Choroid plexus epithelial cell (primary cell): ENCODE data around the gene MED27.

Experiments
- DNase-seq: peaks from one replicate; pipeline ENCODE4 v3.0.0-alpha.2; 2010; ENCODE audit warnings: low read depth
- H3K4me3 ChIP-seq: 2 replicates; pipeline ENCODE4 v1.5.1; 2011; ENCODE audit warnings: low read depth, mild to moderate bottlenecking, control low read depth, low read length, moderate library complexity
- TF ChIP-seq, protein P1 (sequence below): conservative IDR thresholded peaks from 2 replicates; pipeline ENCODE4 v1.5.1; 2011; ENCODE audit warnings: low read depth, mild to moderate bottlenecking, control low read depth, inconsistent platforms, low read length, moderate library complexity

The MED27 gene

DNA sequence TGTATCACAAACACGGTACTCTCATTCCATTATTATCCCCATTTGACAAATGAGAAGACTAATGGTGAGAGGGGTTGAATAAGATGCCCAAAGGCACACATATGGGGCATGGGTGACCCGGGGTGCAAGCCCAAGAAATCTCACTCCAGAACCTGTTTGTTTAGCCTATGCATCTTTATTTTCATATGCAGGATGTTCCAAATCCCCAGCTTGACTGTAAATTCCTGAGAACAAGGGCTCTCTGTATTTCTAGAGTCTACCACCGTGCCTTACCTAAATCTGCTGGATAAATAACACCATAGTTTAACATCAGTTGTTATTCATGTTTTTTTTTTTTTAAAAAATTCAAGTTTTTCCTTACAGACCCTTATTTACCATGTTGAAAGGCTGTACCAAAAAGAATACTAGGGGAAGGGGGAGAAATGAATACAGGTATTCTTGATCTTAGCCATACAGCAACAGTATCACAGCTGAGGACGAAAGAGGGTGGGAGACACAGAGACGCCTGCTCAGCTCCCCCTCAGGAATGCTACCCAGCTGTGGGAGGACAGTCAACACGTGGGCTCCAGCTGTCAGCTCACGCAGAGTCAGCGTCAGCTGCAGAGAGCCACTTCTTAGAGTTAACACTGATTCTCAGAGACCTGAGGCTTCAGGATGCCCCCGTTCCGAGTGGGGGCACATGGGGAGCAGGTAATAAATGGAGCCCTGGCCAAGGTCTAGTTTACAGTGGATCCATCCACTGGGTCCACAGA lies 86.6 kb downstream of the MED27 start:
- peak; percentile 53 for DNase-seq
- no peak overlapping the region for H3K4me3 ChIP-seq
- TF ChIP-seq, protein P1, sequence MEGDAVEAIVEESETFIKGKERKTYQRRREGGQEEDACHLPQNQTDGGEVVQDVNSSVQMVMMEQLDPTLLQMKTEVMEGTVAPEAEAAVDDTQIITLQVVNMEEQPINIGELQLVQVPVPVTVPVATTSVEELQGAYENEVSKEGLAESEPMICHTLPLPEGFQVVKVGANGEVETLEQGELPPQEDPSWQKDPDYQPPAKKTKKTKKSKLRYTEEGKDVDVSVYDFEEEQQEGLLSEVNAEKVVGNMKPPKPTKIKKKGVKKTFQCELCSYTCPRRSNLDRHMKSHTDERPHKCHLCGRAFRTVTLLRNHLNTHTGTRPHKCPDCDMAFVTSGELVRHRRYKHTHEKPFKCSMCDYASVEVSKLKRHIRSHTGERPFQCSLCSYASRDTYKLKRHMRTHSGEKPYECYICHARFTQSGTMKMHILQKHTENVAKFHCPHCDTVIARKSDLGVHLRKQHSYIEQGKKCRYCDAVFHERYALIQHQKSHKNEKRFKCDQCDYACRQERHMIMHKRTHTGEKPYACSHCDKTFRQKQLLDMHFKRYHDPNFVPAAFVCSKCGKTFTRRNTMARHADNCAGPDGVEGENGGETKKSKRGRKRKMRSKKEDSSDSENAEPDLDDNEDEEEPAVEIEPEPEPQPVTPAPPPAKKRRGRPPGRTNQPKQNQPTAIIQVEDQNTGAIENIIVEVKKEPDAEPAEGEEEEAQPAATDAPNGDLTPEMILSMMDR: no peak

DNA sequence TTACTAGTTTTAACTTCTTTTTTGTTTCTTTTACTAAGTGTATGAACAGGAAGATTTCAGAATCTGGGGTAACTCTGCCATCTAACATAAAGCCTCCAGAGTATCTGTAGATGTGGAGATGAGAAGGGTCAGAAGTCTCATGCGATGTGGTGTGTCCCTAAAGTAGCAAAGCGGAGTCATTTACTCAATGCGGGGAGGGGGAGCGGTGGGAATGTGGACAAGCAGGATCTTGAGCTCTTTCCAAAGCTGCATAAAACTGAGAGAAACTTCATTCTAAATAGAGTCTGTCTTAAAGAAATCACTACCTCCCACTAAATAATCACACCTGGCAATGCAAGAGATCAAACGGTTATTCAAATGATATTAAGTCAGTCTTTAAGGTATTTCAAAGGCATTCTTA lies 92.4 kb downstream of the MED27 start:
- DNase-seq: no peak
- no peak overlapping the region for H3K4me3 ChIP-seq
- TF ChIP-seq, protein P1: no peak

DNA sequence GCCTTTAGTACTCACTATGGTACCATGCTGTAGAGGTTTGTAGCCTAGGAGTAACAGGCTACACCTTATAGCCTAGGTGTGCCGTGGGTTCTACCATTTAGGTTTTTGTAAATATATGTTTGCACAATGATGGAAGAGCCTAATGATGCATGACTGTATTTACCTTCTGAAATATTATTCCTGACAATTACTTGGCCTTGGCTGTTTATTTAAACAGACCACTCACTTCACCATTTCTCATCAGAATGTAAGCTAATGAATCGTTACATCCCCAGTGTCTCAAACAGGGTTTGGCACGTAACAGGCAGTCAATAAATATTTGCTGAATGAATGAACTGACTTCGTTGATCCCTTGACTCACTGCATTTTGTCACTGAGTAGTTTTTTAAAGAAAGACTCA lies 93.1 kb downstream of the MED27 start:
- TF ChIP-seq, protein P1: no peak
- H3K4me3 ChIP-seq: no peak overlapping the region
- DNase-seq: no peak

DNA sequence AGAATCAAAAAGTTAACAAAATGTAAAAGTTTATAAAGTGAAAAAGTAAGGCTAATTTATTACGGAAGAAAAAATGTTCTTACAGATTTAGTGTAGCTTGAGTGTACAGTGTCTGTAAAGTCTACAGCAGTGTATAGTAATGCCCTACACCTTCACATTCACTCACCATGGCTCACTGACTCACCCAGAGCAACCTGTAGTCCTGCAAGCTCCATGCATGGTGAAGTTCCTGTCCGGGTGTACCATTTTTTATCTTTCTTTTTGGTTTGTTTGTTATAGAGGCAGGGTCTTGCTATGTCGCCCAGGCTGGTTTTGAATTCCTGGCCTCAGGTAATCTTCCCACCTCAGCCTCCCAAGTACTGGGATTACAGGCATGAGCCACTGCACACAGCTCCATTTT lies 93.6 kb downstream of the MED27 start:
- TF ChIP-seq, protein P1: no peak
- DNase-seq: no peak
- no peak overlapping the region for H3K4me3 ChIP-seq

DNA sequence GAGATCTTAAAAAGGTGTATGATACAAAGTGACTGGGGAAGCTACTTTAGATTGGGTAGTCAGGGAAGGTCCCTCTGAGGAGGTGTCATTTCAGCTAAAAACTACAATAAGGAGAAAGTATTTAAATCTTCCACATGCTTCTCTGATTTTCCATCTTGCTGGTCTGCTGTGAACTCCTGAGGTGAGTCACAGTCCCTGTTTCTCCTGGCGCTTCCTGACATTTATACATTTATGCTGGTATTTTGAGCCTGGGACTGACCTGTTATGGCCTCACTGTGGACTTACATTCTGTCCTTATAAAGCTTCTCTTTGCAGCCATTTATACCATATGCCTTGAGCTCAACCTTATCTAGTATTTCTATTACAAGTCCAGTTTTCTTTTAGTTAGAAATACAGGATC lies 95.1 kb downstream of the MED27 start:
- TF ChIP-seq, protein P1: no peak
- no peak overlapping the region for H3K4me3 ChIP-seq
- DNase-seq: peak; percentile 18

DNA sequence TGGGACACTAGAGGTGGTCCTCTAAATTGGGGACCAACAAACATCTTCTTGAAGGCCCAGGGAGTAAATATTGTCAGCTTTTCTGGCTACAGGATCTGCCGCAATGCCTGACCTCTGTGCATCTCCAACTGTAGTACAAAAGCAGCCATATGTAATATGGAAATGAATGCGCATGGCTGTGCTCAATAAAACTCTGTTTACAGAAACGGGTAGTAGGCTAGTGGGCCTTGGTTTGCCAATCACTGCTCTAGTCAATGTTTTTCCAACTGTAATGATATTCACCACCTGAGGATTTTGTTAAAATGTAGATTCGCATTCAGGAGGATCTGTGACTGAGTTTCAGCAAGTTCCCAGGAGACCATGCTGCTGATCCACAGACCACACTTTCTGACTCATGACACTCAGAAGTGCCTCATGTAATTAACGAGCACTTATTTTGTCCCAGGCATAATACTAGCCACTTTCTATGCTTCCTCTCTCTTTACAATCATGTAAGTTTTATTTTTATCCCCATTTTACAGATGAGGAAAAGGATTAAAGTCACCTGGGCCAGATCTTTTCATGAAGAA lies 96.9 kb downstream of the MED27 start:
- no peak for DNase-seq
- TF ChIP-seq, protein P1: no peak

DNA sequence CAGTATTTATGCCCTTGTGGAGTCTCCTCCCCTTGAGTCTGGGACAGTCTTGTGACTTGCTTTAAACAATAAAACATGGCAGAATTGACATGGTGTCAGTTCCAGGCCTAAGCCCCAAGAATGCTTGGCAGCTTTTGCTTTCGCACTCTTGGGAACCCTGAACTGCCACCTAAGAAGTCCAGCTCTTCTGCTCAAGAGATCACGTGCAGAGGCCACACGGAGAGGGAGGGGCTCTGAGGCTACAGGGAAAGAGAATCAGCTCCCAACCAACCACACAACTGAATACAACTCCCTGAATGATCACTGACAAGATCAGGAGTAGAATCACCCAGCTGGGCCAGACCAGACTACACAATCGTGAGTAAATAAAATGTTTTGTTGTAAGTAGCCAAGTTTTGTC lies 97.6 kb downstream of the MED27 start:
- TF ChIP-seq, protein P1: no peak
- DNase-seq: no peak
- no peak overlapping the region for H3K4me3 ChIP-seq

More for the DNA sequence above, 96.9 kb downstream of the MED27 start:
- H3K4me3 ChIP-seq: no peak overlapping the region
